GM23338 (cell line): ENCODE data around the gene WDR37. TPM values are rescaled to one million over a fixed set of nuclear protein-coding genes. Genes with fewer than 3 reads are reported as not detected.

Experiments used
- ATAC-seq: fragments of 200-7000 bp; cut with Tn5 transposase; 3 replicates; pipeline ENCODE4 v1.9.1; 2020
- DNase-seq: peaks from one replicate; pipeline ENCODE4 v3.0.0-alpha.2; 2015; ENCODE audit warnings: low spot score
- H2AFZ ChIP-seq: fragments of 200-600 bp; sonication (generic); 2 replicates; pipeline ENCODE4 v1.8.0; 2016; ENCODE audit warnings: antibody characterized with exemption, mild to moderate bottlenecking, moderate library complexity
- H3F3A ChIP-seq: fragments of 200-600 bp; sonication (generic); replicated peaks from 2 replicates; pipeline ENCODE4 v1.8.0; 2017; ENCODE audit warnings: antibody characterized with exemption, mixed run types, low read depth
- H3K27ac ChIP-seq: fragments of 200-600 bp; sonication (generic); 2 replicates; pipeline ENCODE4 v1.6.1; 2016; ENCODE audit warnings: low read depth
- H3K27me3 ChIP-seq: fragments of 200-600 bp; sonication (generic); 2 replicates; pipeline ENCODE4 v1.8.0; 2016; ENCODE audit warnings: mild to moderate bottlenecking, mixed run types, moderate library complexity; ENCODE audit not compliant: insufficient read depth
- H3K36me3 ChIP-seq: fragments of 200-600 bp; sonication (generic); 2 replicates; pipeline ENCODE4 v1.8.0; 2016; ENCODE audit warnings: mild to moderate bottlenecking; ENCODE audit not compliant: insufficient read depth
- H3K4me1 ChIP-seq: fragments of 200-600 bp; sonication (generic); 2 replicates; pipeline ENCODE4 v1.8.0; 2016; ENCODE audit warnings: mild to moderate bottlenecking, moderate library complexity; ENCODE audit not compliant: insufficient read depth
- H3K4me2 ChIP-seq: fragments of 200-600 bp; sonication (generic); 2 replicates; pipeline ENCODE4 v1.7.1; 2017; ENCODE audit warnings: mixed run types
- H3K4me3 ChIP-seq: fragments of 200-600 bp; sonication (generic); 2 replicates; pipeline ENCODE4 v1.6.1; 2016; ENCODE audit warnings: mixed run types
- H3K79me2 ChIP-seq: fragments of 200-600 bp; sonication (generic); replicated peaks from 2 replicates; pipeline ENCODE4 v1.8.0; 2017; ENCODE audit warnings: mild to moderate bottlenecking; ENCODE audit not compliant: insufficient read depth
- H3K9me2 ChIP-seq: fragments of 200-600 bp; sonication (generic); 2 replicates; pipeline ENCODE4 v1.8.0; 2017; ENCODE audit not compliant: insufficient read depth
- H4K20me1 ChIP-seq: fragments of 200-600 bp; sonication (generic); replicated peaks from 2 replicates; pipeline ENCODE4 v1.8.0; 2017; ENCODE audit warnings: mild to moderate bottlenecking; ENCODE audit not compliant: insufficient read depth
- H3K27ac Mint-ChIP-seq: 2 replicates; pipeline ENCODE4 v1.8.0; 2020; ENCODE audit warnings: inconsistent platforms, mild to moderate bottlenecking, moderate library complexity, mixed read lengths
- H3K27me3 Mint-ChIP-seq: 3 replicates; pipeline ENCODE4 v1.8.0; 2022; ENCODE audit warnings: low read depth, mild to moderate bottlenecking, moderate library complexity, mixed read lengths, inconsistent platforms; ENCODE audit not compliant: insufficient read depth, poor library complexity
- H3K36me3 Mint-ChIP-seq: 3 replicates; pipeline ENCODE4 v1.8.0; 2021; ENCODE audit warnings: low read depth, mild to moderate bottlenecking, inconsistent platforms, moderate library complexity, mixed read lengths
- H3K4me1 Mint-ChIP-seq: 3 replicates; pipeline ENCODE4 v1.8.0; 2020; ENCODE audit warnings: mild to moderate bottlenecking, inconsistent platforms, mixed read lengths
- H3K4me3 Mint-ChIP-seq: 3 replicates; pipeline ENCODE4 v1.8.0; 2021; ENCODE audit warnings: moderate library complexity, mild to moderate bottlenecking, inconsistent platforms, mixed read lengths
- H3K9me3 Mint-ChIP-seq: 3 replicates; pipeline ENCODE4 v1.8.0; 2020; ENCODE audit warnings: moderate library complexity, mild to moderate bottlenecking, inconsistent platforms, mixed read lengths
- CREB1 ChIP-seq: fragments of 250-450 bp; sonication (Bioruptor Pico); IDR thresholded peaks from 2 replicates; pipeline ENCODE4 v1.5.0; 2020; ENCODE audit warnings: low read depth, mild to moderate bottlenecking, moderate library complexity
- EZH2phosphoT487 ChIP-seq: fragments of 200-600 bp; sonication (generic); IDR thresholded peaks from one replicate; pipeline ENCODE4 v1.8.1; 2018; ENCODE audit warnings: antibody characterized with exemption; ENCODE audit not compliant: unreplicated experiment
- JUNB ChIP-seq: IDR thresholded peaks from one replicate; pipeline ENCODE4 v1.6.1; 2016; ENCODE audit warnings: antibody characterized with exemption; ENCODE audit not compliant: unreplicated experiment
- POLR2AphosphoS5 ChIP-seq: IDR thresholded peaks from 2 replicates; pipeline ENCODE4 v1.6.1; 2016; ENCODE audit warnings: antibody characterized with exemption, low read depth
- ZNF114 ChIP-seq: fragments of 250-450 bp; sonication (Bioruptor Pico); IDR thresholded peaks from 2 replicates; pipeline ENCODE4 v1.5.0; 2020; ENCODE audit warnings: mild to moderate bottlenecking, moderate library complexity
- polyA plus RNA-seq: library from polyadenylated mRNA; unstranded; fragments of >200 nt; fragmentation: Nextera tagmentation; extraction: Ambion mirVana; gene quantifications from 2 replicates; pipeline ENCODE4 v1.2.1, GENCODE V29; 2016
- total RNA-seq: library from RNA; depleted of rRNA; stranded (reverse); fragments of >200 nt; shearing (Covaris generic); gene quantifications from 2 replicates; pipeline ENCODE4 v1.2.3, GENCODE V29; 2014
- TF ChIP-seq, protein P1 (sequence below): IDR thresholded peaks from one replicate; pipeline ENCODE4 v1.6.1; 2018; ENCODE audit warnings: antibody characterized with exemption; ENCODE audit not compliant: unreplicated experiment
- TF ChIP-seq, protein P2 (sequence below): IDR thresholded peaks from 2 replicates; pipeline ENCODE4 v1.6.1; 2016; ENCODE audit warnings: antibody characterized with exemption
- TF ChIP-seq, protein P3 (sequence below), 2 experiments: fragments of 200-600 bp in 1 of 2; sonication (generic) in 1 of 2; conservative IDR thresholded peaks; 2 replicates each; pipeline versions ENCODE4 v1.5.1 to v1.6.1; 2016 to 2017; ENCODE audit warnings: antibody characterized with exemption in 2 of 2, low read depth in 2 of 2, mild to moderate bottlenecking in 2 of 2, moderate library complexity in 1 of 2

WDR37 gene
- total and polyA plus RNA-seq, 2 experiments from 2014 or later = 6.0 to 10.2 TPM

DNA sequence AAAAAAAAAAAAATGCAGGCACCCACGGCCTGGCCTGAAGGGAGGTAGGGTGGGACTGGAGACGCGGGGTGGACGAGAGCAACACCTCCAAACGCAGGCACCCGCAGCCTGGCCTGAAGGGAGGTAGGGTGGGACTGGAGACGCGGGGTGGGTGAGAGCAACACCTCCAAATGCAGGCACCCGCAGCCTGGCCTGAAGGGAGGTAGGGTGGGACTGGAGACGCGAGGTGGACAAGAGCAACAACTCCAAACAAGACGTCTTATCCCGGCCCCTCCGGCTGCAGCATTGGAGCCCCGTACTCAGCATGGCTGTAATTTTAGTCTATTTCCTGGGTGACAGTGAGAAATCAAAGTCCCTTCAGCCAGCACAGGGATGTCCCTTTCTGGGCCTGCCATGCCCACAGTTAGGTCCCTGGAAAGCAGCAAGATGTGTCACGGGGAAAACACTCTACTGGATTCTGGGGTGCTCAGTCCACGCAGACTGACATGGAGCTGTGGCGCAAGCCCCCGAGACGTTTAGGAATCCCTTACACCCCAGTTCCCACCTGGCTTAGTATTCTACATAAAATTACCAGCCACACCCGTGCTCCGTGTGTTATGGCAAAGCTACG lies 119.9 kb downstream of the WDR37 start:
- Mint-ChIP-seq H3K4me1 (peaks cover 14% of the 10 kb centered on the region), H3K27ac (no peak overlapping the region), H3K4me3 (no peak overlapping the region), H3K27me3 (peaks cover 14% of the 10 kb centered on the region), H3K9me3 (no peaks in the 10 kb centered on the region), H3K36me3 (no peaks in the 10 kb centered on the region)
- Histone ChIP-seq H3K4me1 (no peaks in the 10 kb centered on the region), H3F3A (no peaks in the 10 kb centered on the region), H3K36me3 (no peaks in the 10 kb centered on the region), H4K20me1 (no peaks in the 10 kb centered on the region), H3K27me3 (no peaks in the 10 kb centered on the region), H3K4me3 (no peak overlapping the region), H3K27ac (no peak overlapping the region), H2AFZ (no peak overlapping the region), H3K9me2 (no peaks in the 10 kb centered on the region), H3K79me2 (no peaks in the 10 kb centered on the region), H3K4me2 (no peak overlapping the region)
- no peak for DNase-seq
- no peak for ATAC-seq
- TF ChIP-seq, protein P1, sequence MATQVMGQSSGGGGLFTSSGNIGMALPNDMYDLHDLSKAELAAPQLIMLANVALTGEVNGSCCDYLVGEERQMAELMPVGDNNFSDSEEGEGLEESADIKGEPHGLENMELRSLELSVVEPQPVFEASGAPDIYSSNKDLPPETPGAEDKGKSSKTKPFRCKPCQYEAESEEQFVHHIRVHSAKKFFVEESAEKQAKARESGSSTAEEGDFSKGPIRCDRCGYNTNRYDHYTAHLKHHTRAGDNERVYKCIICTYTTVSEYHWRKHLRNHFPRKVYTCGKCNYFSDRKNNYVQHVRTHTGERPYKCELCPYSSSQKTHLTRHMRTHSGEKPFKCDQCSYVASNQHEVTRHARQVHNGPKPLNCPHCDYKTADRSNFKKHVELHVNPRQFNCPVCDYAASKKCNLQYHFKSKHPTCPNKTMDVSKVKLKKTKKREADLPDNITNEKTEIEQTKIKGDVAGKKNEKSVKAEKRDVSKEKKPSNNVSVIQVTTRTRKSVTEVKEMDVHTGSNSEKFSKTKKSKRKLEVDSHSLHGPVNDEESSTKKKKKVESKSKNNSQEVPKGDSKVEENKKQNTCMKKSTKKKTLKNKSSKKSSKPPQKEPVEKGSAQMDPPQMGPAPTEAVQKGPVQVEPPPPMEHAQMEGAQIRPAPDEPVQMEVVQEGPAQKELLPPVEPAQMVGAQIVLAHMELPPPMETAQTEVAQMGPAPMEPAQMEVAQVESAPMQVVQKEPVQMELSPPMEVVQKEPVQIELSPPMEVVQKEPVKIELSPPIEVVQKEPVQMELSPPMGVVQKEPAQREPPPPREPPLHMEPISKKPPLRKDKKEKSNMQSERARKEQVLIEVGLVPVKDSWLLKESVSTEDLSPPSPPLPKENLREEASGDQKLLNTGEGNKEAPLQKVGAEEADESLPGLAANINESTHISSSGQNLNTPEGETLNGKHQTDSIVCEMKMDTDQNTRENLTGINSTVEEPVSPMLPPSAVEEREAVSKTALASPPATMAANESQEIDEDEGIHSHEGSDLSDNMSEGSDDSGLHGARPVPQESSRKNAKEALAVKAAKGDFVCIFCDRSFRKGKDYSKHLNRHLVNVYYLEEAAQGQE = no peak
- no peak for TF ChIP-seq EZH2phosphoT487
- TF ChIP-seq, protein P2, sequence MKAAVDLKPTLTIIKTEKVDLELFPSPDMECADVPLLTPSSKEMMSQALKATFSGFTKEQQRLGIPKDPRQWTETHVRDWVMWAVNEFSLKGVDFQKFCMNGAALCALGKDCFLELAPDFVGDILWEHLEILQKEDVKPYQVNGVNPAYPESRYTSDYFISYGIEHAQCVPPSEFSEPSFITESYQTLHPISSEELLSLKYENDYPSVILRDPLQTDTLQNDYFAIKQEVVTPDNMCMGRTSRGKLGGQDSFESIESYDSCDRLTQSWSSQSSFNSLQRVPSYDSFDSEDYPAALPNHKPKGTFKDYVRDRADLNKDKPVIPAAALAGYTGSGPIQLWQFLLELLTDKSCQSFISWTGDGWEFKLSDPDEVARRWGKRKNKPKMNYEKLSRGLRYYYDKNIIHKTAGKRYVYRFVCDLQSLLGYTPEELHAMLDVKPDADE = no peak
- no peak for TF ChIP-seq ZNF114
- no peak for TF ChIP-seq JUNB
- TF ChIP-seq CREB1 = no peak

DNA sequence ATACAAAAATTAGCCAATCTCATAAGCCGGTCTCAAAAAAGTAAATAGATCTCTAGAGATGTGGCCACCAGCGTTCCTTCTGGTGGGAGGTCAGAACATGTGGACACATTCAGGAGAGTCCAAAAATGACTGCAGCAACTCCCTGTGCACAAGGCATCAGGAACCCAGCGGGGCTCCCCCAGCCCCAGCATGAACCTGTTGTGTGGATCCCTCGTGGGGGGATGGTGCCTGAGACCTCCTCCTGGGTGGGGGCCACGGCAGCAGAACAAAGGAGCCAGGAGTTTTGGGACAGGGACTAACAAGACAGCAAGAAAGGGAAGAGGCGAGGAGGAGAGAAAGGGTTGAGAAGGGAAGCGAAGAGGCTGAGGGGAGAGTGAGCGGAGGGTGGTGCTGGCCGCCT lies 121.8 kb downstream of the WDR37 start:
- no peak overlapping the region for H3K4me2 ChIP-seq
- no peaks in the 10 kb centered on the region for H3K36me3 ChIP-seq
- ATAC-seq (no peak), DNase-seq (no peak)
- no peaks in the 10 kb centered on the region for H4K20me1 ChIP-seq
- H3K4me1 ChIP-seq = no peaks in the 10 kb centered on the region
- no peaks in the 10 kb centered on the region for H3K9me2 ChIP-seq
- Mint-ChIP-seq H3K4me3 (no peak overlapping the region), H3K9me3 (no peaks in the 10 kb centered on the region), H3K4me1 (peaks cover 14% of the 10 kb centered on the region), H3K27ac (no peak overlapping the region), H3K36me3 (no peaks in the 10 kb centered on the region), H3K27me3 (peaks cover 15% of the 10 kb centered on the region)
- no peak overlapping the region for H3K4me3 ChIP-seq
- H3K27ac ChIP-seq = no peak overlapping the region
- no peaks in the 10 kb centered on the region for H3K79me2 ChIP-seq
- no peaks in the 10 kb centered on the region for H3F3A ChIP-seq
- H3K27me3 ChIP-seq = no peaks in the 10 kb centered on the region
- no peak overlapping the region for H2AFZ ChIP-seq
- TF ChIP-seq POLR2AphosphoS5 = no peak
- TF ChIP-seq, protein P2 = no peak
- TF ChIP-seq, protein P3, sequence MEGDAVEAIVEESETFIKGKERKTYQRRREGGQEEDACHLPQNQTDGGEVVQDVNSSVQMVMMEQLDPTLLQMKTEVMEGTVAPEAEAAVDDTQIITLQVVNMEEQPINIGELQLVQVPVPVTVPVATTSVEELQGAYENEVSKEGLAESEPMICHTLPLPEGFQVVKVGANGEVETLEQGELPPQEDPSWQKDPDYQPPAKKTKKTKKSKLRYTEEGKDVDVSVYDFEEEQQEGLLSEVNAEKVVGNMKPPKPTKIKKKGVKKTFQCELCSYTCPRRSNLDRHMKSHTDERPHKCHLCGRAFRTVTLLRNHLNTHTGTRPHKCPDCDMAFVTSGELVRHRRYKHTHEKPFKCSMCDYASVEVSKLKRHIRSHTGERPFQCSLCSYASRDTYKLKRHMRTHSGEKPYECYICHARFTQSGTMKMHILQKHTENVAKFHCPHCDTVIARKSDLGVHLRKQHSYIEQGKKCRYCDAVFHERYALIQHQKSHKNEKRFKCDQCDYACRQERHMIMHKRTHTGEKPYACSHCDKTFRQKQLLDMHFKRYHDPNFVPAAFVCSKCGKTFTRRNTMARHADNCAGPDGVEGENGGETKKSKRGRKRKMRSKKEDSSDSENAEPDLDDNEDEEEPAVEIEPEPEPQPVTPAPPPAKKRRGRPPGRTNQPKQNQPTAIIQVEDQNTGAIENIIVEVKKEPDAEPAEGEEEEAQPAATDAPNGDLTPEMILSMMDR (conservative IDR thresholded peaks at IDR 0.05; ENCODE audit: low read depth in 2 of 2) = no peak
